HEK293T (cell line): ENCODE data around the gene TRAPPC12.

Experiments
- BHLHE40 ChIP-seq: fragments of 450-650 bp; IDR thresholded peaks from 2 replicates; pipeline ENCODE4 v1.6.1; 2016; ENCODE audit warnings: mild to moderate bottlenecking, moderate library complexity, borderline replicate concordance
- FOXK2 ChIP-seq: fragments of 450-650 bp; IDR thresholded peaks from 2 replicates; pipeline ENCODE4 v1.6.1; 2016; ENCODE audit warnings: mild to moderate bottlenecking
- FOXM1 ChIP-seq: fragments of 450-650 bp; IDR thresholded peaks from 2 replicates; pipeline ENCODE4 v1.6.1; 2017; ENCODE audit warnings: mild to moderate bottlenecking, borderline replicate concordance

GRCh38 chr2:3513026-3513810 is 133.7 kb downstream of the TRAPPC12 start:
- no peak for TF ChIP-seq FOXM1
- TF ChIP-seq FOXK2 = no peak
- no peak for TF ChIP-seq BHLHE40
